ENCODE measurements around the gene PARP11. TPM values are rescaled to one million over a fixed set of nuclear protein-coding genes. Genes with fewer than 3 reads are reported as not detected.

PARP11 gene
- total RNA-seq, 1 experiment from 2014 or later: 10.3 TPM

DNA sequence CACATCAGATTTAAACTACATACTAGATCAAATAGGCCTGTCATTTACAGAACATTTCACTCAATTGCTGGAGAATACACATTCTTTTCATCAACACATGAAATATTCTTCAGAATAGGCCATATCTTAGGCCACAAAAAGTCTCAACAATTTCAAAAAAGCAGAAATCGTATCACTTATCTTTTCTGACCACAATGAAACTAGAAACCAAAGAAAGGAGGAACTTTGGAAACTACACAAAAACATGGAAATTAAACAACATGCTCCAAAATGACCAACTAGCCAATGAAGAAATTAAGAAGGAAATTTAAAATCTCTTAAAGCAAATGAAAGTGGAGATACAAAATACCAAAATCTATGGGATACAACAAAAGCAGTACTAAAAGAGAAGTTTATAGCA, 35.1 kb downstream of the PARP11 start:
- BruUV-seq (replicated peaks): no TSS peak
- CTCF ChIA-PET: no interaction called here

DNA sequence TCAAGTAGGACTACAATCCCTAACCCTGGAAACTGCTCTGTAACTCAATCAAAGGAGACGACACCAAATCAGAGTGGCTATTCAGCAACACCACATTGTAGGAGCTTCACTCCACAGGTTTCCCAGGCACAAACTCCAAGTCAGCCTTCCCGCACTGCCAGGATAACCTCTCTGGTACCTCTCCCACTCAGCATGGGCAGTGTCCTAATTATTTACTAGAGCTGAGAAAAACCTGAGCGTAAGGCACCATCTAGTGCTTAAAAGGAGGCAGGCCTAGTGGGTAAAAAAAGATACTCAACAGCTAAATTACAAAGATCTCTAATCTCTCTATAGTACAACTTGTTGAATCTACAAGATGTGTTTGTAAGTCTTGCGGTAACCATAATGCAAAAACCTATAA, 36.1 kb downstream of the PARP11 start:
- Mint-ChIP-seq H3K9me3 (ENCODE audit: unreplicated experiment) (peaks cover 7% of the 10 kb centered on the region), H3K4me1 (ENCODE audit: insufficient read depth, unreplicated experiment) (no peaks in the 10 kb centered on the region), H3K27ac (ENCODE audit: low read depth, unreplicated experiment) (no peak overlapping the region), H3K27me3 (ENCODE audit: insufficient read depth, unreplicated experiment) (no peaks in the 10 kb centered on the region), H3K36me3 (ENCODE audit: insufficient read depth, unreplicated experiment) (peaks cover 17% of the 10 kb centered on the region), H3K4me3 (ENCODE audit: unreplicated experiment) (no peak overlapping the region)
- DNase-seq (ENCODE audit: unreplicated experiment): no peak
- TF ChIP-seq, protein P1, sequence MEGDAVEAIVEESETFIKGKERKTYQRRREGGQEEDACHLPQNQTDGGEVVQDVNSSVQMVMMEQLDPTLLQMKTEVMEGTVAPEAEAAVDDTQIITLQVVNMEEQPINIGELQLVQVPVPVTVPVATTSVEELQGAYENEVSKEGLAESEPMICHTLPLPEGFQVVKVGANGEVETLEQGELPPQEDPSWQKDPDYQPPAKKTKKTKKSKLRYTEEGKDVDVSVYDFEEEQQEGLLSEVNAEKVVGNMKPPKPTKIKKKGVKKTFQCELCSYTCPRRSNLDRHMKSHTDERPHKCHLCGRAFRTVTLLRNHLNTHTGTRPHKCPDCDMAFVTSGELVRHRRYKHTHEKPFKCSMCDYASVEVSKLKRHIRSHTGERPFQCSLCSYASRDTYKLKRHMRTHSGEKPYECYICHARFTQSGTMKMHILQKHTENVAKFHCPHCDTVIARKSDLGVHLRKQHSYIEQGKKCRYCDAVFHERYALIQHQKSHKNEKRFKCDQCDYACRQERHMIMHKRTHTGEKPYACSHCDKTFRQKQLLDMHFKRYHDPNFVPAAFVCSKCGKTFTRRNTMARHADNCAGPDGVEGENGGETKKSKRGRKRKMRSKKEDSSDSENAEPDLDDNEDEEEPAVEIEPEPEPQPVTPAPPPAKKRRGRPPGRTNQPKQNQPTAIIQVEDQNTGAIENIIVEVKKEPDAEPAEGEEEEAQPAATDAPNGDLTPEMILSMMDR (IDR thresholded peaks at IDR 0.05; ENCODE audit: unreplicated experiment): no peak
- POLR2A ChIA-PET: no interaction called here
- CTCF ChIA-PET: interaction anchor here (0.7 to 0.8 kb wide), 2 partner anchors 537 to 539 kb away, joined by 3 read pairs; no protein-coding TSS in a partner anchor
- intact Hi-C loops (cut with micrococcal nuclease): no loop called here
- no TSS peak for BruUV-seq (replicated peaks)

More for the DNA sequence above, 35.1 kb downstream of the PARP11 start:
- H3K4me1 Mint-ChIP-seq (ENCODE audit: insufficient read depth, unreplicated experiment): no peaks in the 10 kb centered on the region
- H3K27ac Mint-ChIP-seq (ENCODE audit: low read depth, unreplicated experiment): no peak overlapping the region
- no peaks in the 10 kb centered on the region for H3K27me3 Mint-ChIP-seq (ENCODE audit: insufficient read depth, unreplicated experiment)
- POLR2A ChIA-PET: no interaction called here
- peaks cover 17% of the 10 kb centered on the region for H3K36me3 Mint-ChIP-seq (ENCODE audit: insufficient read depth, unreplicated experiment)
- no peak overlapping the region for H3K4me3 Mint-ChIP-seq (ENCODE audit: unreplicated experiment)
- DNase-seq (ENCODE audit: unreplicated experiment): no peak
- intact Hi-C loops (cut with micrococcal nuclease): no loop called here
- H3K9me3 Mint-ChIP-seq (ENCODE audit: unreplicated experiment): peaks cover 7% of the 10 kb centered on the region
- TF ChIP-seq, protein P1 (IDR thresholded peaks at IDR 0.05; ENCODE audit: unreplicated experiment): no peak

DNA sequence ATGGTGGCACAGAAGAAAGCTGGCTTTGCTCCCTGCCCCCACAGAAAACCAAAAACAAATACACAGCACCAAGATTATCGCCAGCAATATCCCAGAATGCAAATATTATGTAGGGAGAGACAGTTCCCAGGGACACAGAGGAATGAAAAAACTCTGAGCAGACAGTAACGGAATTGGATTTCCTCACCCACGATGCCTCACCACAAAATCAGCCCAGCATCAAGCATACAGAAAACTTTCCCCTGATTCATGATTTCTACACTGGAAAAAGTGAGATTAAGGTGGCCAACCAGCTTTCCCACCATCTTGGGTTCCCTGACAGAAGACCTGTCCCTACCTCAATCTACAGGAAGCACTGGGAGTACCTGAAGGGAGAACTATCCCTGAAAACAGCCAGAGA, 36.6 kb downstream of the PARP11 start:
- intact Hi-C loops (cut with micrococcal nuclease): no loop called here
- CTCF ChIA-PET: interaction anchor here (0.7 to 0.8 kb wide), 2 partner anchors 537 to 538 kb away, joined by 3 read pairs; no protein-coding TSS in a partner anchor

DNA sequence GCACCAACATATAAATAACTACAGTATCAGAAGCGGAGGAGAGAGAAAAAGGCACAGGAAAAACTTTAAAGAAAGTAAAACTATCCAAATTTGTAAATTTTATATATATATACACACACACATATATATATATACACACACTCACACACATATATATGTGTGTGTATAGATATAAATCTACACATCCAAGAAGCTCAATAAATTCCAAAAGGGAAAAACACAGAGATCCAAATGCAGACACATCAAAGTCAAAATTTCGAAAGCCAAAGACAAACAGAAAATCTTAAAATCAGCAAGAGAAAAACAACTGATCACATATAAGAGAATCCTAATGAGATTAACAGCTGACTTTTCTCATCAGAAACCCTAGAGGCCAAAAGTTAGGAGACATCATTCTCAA, 37.3 kb downstream of the PARP11 start:
- Mint-ChIP-seq H3K4me1 (ENCODE audit: insufficient read depth, unreplicated experiment) (no peaks in the 10 kb centered on the region), H3K27ac (ENCODE audit: low read depth, unreplicated experiment) (no peak overlapping the region), H3K4me3 (ENCODE audit: unreplicated experiment) (no peak overlapping the region), H3K9me3 (ENCODE audit: unreplicated experiment) (peaks cover 7% of the 10 kb centered on the region), H3K36me3 (ENCODE audit: insufficient read depth, unreplicated experiment) (peaks cover 17% of the 10 kb centered on the region), H3K27me3 (ENCODE audit: insufficient read depth, unreplicated experiment) (no peaks in the 10 kb centered on the region)
- intact Hi-C loops (cut with micrococcal nuclease): no loop called here
- no TSS peak for BruUV-seq (replicated peaks)
- ChIA-PET CTCF (no interaction called here), POLR2A (no interaction called here)
- DNase-seq (ENCODE audit: unreplicated experiment): no peak
- TF ChIP-seq, protein P1 (IDR thresholded peaks at IDR 0.05; ENCODE audit: unreplicated experiment): no peak

More for the DNA sequence above, 36.6 kb downstream of the PARP11 start:
- H3K4me3 Mint-ChIP-seq (ENCODE audit: unreplicated experiment): no peak overlapping the region
- peaks cover 7% of the 10 kb centered on the region for H3K9me3 Mint-ChIP-seq (ENCODE audit: unreplicated experiment)
- TF ChIP-seq, protein P1 (IDR thresholded peaks at IDR 0.05; ENCODE audit: unreplicated experiment): no peak
- no peak overlapping the region for H3K27ac Mint-ChIP-seq (ENCODE audit: low read depth, unreplicated experiment)
- POLR2A ChIA-PET: no interaction called here
- H3K27me3 Mint-ChIP-seq (ENCODE audit: insufficient read depth, unreplicated experiment): no peaks in the 10 kb centered on the region
- H3K36me3 Mint-ChIP-seq (ENCODE audit: insufficient read depth, unreplicated experiment): peaks cover 17% of the 10 kb centered on the region
- no TSS peak for BruUV-seq (replicated peaks)
- H3K4me1 Mint-ChIP-seq (ENCODE audit: insufficient read depth, unreplicated experiment): no peaks in the 10 kb centered on the region
- no peak for DNase-seq (ENCODE audit: unreplicated experiment)
